GM18505 (cell line): Measurements from ENCODE around the gene NGFR.

Experiments used
- ATAC-seq: cut with Tn5 transposase; IDR thresholded peaks from one replicate; pipeline ENCODE4 v1.9.1; 2021; ENCODE audit not compliant: unreplicated experiment
- POLR2A ChIP-seq: IDR thresholded peaks from 4 replicates; pipeline ENCODE4 v1.6.1; 2011; ENCODE audit warnings: borderline replicate concordance; ENCODE audit not compliant: insufficient read depth, insufficient read length; ENCODE audit errors: extremely low read depth

Gene NGFR

GRCh38 chr17:49508061-49508865 lies 13.2 kb downstream of the NGFR start:
- no peak for ATAC-seq
- TF ChIP-seq POLR2A, result no peak

- ATAC-seq, result no peak
Observed at GRCh38 chr17:49508866-49509587, 13.9 kb downstream of the NGFR start.

GRCh38 chr17:49509588-49509917 lies 14.5 kb downstream of the NGFR start:
- ATAC-seq, result no peak
- no peak for TF ChIP-seq POLR2A

More at GRCh38 chr17:49508866-49509587, 13.9 kb downstream of the NGFR start:
- TF ChIP-seq POLR2A, result no peak

GRCh38 chr17:49510059-49510719 lies 15.1 kb downstream of the NGFR start:
- ATAC-seq, result no peak
- no peak for TF ChIP-seq POLR2A

- no peak for ATAC-seq
- TF ChIP-seq POLR2A, result no peak
Observed at GRCh38 chr17:49510720-49511110, 15.6 kb downstream of the NGFR start.

- no peak for ATAC-seq
- TF ChIP-seq POLR2A, result no peak
Observed at GRCh38 chr17:49511810-49512209, 16.7 kb downstream of the NGFR start.

- no peak for ATAC-seq
- TF ChIP-seq POLR2A, result no peak
Observed at GRCh38 chr17:49512296-49513043, 17.4 kb downstream of the NGFR start.

- ATAC-seq, result no peak
- no peak for TF ChIP-seq POLR2A
Observed at GRCh38 chr17:49513044-49513395, 17.9 kb downstream of the NGFR start.

GRCh38 chr17:49513641-49514040 lies 18.5 kb downstream of the NGFR start:
- ATAC-seq, result no peak
- no peak for TF ChIP-seq POLR2A

- TF ChIP-seq POLR2A, result no peak
- no peak for ATAC-seq
Observed at GRCh38 chr17:49514071-49514721, 19.1 kb downstream of the NGFR start.

- no peak for TF ChIP-seq POLR2A
- ATAC-seq, result peak; percentile 70
Observed at GRCh38 chr17:49515196-49515770, 20.2 kb downstream of the NGFR start.

- TF ChIP-seq POLR2A, result no peak
- no peak for ATAC-seq
Observed at GRCh38 chr17:49516180-49516579, 21.1 kb downstream of the NGFR start.

- ATAC-seq, result no peak
- no peak for TF ChIP-seq POLR2A
Observed at GRCh38 chr17:49518346-49519078, 23.4 kb downstream of the NGFR start.

GRCh38 chr17:49519781-49520180 lies 24.7 kb downstream of the NGFR start:
- ATAC-seq, result no peak
- no peak for TF ChIP-seq POLR2A
